Upper lobe of left lung (tissue), 6 donors: ENCODE results near the gene PCDHGC5. TPM values are rescaled to one million over a fixed set of nuclear protein-coding genes. Genes with fewer than 3 reads are reported as not detected.
A peak's percentile ranks its signal among the peaks of the same experiment; 100 is the strongest.

Source experiments
- ATAC-seq, 2 donors: fragments of 200-7000 bp; cut with Tn5 transposase; one replicate each; pipeline ENCODE4 v1.9.1; 2022; ENCODE audit warnings: mild to moderate bottlenecking in 2 of 2, moderate library complexity in 2 of 2; ENCODE audit not compliant: low FRiP score in 2 of 2
- DNase-seq, 2 donors: peaks; one replicate each; pipeline ENCODE4 v3.0.0-alpha.2; 2019 to 2020
- H3K27ac ChIP-seq, 4 donors: fragments of 200-600 bp; sonication (generic); one replicate each; pipeline ENCODE4 v1.5.1; 2016 to 2019
- H3K27me3 ChIP-seq, 4 donors: fragments of 200-600 bp; sonication (generic); one replicate each; pipeline ENCODE4 v1.5.1; 2017 to 2019
- H3K36me3 ChIP-seq, 4 donors: fragments of 200-600 bp; sonication (generic); one replicate each; pipeline ENCODE4 v1.5.1; 2016 to 2019
- H3K4me1 ChIP-seq, 4 donors: fragments of 200-600 bp; sonication (generic); one replicate each; pipeline ENCODE4 v1.5.1; 2018 to 2019
- H3K4me3 ChIP-seq, 4 donors: fragments of 200-600 bp; sonication (generic); one replicate each; pipeline ENCODE4 v1.5.1; 2017 to 2019; ENCODE audit warnings: mild to moderate bottlenecking in 2 of 4, moderate library complexity in 1 of 4
- H3K9me3 ChIP-seq, 4 donors: fragments of 200-600 bp; sonication (generic); one replicate each; pipeline ENCODE4 v1.5.1; 2018 to 2019
- EP300 ChIP-seq, 4 donors: sonication (generic); formaldehyde crosslinking; IDR thresholded peaks; one replicate each; pipeline ENCODE4 v1.5.1; 2017; ENCODE audit warnings: antibody characterized with exemption in 4 of 4, control low read depth in 2 of 4
- POLR2A ChIP-seq, 4 donors: fragments of 450-650 bp; IDR thresholded peaks; one replicate each; pipeline ENCODE4 v1.5.1; 2016 to 2017; ENCODE audit warnings: antibody characterized with exemption in 4 of 4, mild to moderate bottlenecking in 2 of 4
- POLR2AphosphoS5 ChIP-seq, 2 donors: sonication (generic); formaldehyde crosslinking; IDR thresholded peaks; one replicate each; pipeline ENCODE4 v1.5.1; 2017; ENCODE audit warnings: antibody characterized with exemption in 2 of 2
- WGBS, 2 donors: methylation state at CpG; one replicate each; pipeline ENCODE4 v1.1.5; 2017 to 2018; 5-methylcytosine and 5-hydroxymethylcytosine counted together
- total RNA-seq, 6 donors: library from RNA; depleted of rRNA in 4 of 6; stranded (reverse); fragments of >200 nt in 4 of 6; gene quantifications; one replicate each; pipeline versions ENCODE4 v1.1.0 to v1.2.1, GENCODE V29; 2016 to 2021
- TF ChIP-seq, protein P1 (sequence below), 6 experiments: fragments of 450-650 bp in 4 of 6; fragments of 200-600 bp in 2 of 6; sonication (generic) in 2 of 6; IDR thresholded peaks; one replicate each; pipeline ENCODE4 v1.5.1; 2016 to 2019; ENCODE audit warnings: antibody characterized with exemption in 6 of 6
- donor health status: DM: no; HTN: no; CAD: no; lungs with moderate emphysema.
- donor health status: DM: no; HTN: yes; CAD: no; lungs with severe emphysema.

PCDHGC5 gene
- total RNA-seq, 6 donors from 2014 or later, result 0.61 to 11.5 (median 1.4) TPM

DNA sequence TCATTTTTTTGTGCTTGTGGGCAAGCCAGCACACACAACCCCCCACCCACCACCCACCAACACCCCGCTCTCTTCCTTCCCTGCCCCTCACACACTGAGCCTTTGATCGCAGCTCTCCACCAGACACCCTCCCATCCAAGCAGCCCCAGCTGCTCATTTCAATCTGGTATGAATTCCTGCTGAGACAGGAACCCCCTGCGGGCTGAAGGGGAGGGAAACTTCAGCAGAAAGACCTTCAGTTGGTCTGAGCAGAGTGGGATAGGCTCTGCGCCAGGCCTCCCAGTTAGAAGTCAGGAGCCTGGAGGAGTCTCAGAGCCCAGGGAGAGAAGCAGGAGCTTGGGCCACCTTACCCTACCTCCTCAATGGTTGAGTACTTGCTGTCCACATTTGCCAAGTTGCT lies 7.2 kb downstream of the PCDHGC5 start:
- Histone ChIP-seq H3K4me3 (no peak overlapping the region), H3K27ac (peak overlapping the region in 1 of 4 donors; percentile 71), H3K27me3 (peaks cover 0 to 13% (median 3%) of the 10 kb centered on the region in 4 donors), H3K4me1 (peaks cover 18 to 28% (median 22%) of the 10 kb centered on the region in 4 donors), H3K36me3 (peaks cover 0 to 20% (median under 1%) of the 10 kb centered on the region in 4 donors), H3K9me3 (no peaks in the 10 kb centered on the region)
- TF ChIP-seq, protein P1, sequence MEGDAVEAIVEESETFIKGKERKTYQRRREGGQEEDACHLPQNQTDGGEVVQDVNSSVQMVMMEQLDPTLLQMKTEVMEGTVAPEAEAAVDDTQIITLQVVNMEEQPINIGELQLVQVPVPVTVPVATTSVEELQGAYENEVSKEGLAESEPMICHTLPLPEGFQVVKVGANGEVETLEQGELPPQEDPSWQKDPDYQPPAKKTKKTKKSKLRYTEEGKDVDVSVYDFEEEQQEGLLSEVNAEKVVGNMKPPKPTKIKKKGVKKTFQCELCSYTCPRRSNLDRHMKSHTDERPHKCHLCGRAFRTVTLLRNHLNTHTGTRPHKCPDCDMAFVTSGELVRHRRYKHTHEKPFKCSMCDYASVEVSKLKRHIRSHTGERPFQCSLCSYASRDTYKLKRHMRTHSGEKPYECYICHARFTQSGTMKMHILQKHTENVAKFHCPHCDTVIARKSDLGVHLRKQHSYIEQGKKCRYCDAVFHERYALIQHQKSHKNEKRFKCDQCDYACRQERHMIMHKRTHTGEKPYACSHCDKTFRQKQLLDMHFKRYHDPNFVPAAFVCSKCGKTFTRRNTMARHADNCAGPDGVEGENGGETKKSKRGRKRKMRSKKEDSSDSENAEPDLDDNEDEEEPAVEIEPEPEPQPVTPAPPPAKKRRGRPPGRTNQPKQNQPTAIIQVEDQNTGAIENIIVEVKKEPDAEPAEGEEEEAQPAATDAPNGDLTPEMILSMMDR (IDR thresholded peaks at IDR 0.05), result no peak
- TF ChIP-seq POLR2A (IDR thresholded peaks at IDR 0.05), result no peak
- TF ChIP-seq EP300 (IDR thresholded peaks at IDR 0.05), result no peak
- no peak for TF ChIP-seq POLR2AphosphoS5 (IDR thresholded peaks at IDR 0.05)
- 80 to 81% methylated on average over 4 of the region's 4 CpGs for WGBS, 2 donors
- ATAC-seq, result no peak
- no peak for DNase-seq

GRCh38 chr5:141501761-141502160 lies 12.9 kb downstream of the PCDHGC5 start:
- no peak for DNase-seq
- H3K27ac ChIP-seq, result no peak overlapping the region
- no peak for TF ChIP-seq EP300 (IDR thresholded peaks at IDR 0.05)
- TF ChIP-seq POLR2A (IDR thresholded peaks at IDR 0.05), result no peak
- TF ChIP-seq POLR2AphosphoS5 (IDR thresholded peaks at IDR 0.05), result no peak
- TF ChIP-seq, protein P1 (IDR thresholded peaks at IDR 0.05), result no peak
- H3K4me1 ChIP-seq, result peaks cover 0 to 1% (median under 1%) of the 10 kb centered on the region in 4 donors
- no peaks in the 10 kb centered on the region for H3K9me3 ChIP-seq
- 77 to 91% methylated on average over 7 of the region's 7 CpGs for WGBS, 2 donors
- no peaks in the 10 kb centered on the region for H3K27me3 ChIP-seq
- H3K36me3 ChIP-seq, result peaks cover 0 to 34% (median 0%) of the 10 kb centered on the region in 4 donors
- H3K4me3 ChIP-seq, result no peak overlapping the region
- ATAC-seq, result no peak

DNA sequence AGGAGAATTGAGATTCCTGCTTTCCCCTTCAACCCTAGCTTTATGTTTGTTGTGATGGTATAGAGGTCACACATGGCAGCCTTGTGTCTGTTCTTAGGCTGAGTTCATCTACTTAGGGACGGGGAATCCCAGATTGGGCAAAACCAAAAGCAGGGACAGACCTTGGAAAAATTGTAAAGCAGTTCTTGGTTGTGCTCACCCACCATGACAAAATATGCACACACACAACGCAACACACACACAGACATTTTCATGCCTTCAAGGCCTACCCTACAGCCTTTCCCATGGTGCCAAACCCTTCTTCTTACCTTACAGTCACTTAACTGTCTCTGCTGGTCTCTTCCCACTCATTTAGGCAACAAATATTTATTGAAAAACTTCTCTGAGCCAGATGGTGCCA lies 14.8 kb downstream of the PCDHGC5 start:
- WGBS, 2 donors, result 90 to 95% methylated on average over 2 of the region's 2 CpGs

DNA sequence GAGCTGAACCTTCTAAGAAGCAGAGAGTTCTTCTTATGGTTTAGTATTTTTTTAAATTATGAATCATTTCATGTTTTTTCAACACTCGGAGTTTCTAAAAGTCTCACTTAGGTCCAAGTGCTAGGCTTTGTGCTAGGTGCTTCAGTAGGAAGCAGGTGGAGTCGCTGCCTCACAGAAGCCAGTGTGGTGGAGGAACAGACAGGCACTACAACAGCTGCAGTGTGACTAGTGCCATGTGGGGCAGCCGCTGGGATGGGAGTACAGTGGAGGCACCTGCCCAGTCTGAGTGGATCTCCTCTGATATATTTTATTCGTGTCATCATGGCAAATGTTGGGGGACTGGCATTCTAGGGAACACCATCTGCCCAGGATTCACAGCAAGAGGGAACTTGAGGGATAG lies 15.3 kb downstream of the PCDHGC5 start:
- H3K27me3 ChIP-seq, result no peaks in the 10 kb centered on the region
- peaks cover 9 to 19% (median 13%) of the 10 kb centered on the region in 4 donors for H3K4me1 ChIP-seq
- no peak for DNase-seq
- no peaks in the 10 kb centered on the region for H3K9me3 ChIP-seq
- 96 to 97% methylated on average over 4 of the region's 4 CpGs for WGBS, 2 donors
- H3K4me3 ChIP-seq, result no peak overlapping the region
- no peak for ATAC-seq
- no peak overlapping the region for H3K27ac ChIP-seq
- no peak for TF ChIP-seq POLR2A (IDR thresholded peaks at IDR 0.05)
- TF ChIP-seq, protein P1 (IDR thresholded peaks at IDR 0.05), result no peak
- TF ChIP-seq EP300 (IDR thresholded peaks at IDR 0.05), result no peak
- TF ChIP-seq POLR2AphosphoS5 (IDR thresholded peaks at IDR 0.05), result no peak
- H3K36me3 ChIP-seq, result peaks cover 0 to 34% (median 0%) of the 10 kb centered on the region in 4 donors

More for the DNA sequence above, 14.8 kb downstream of the PCDHGC5 start:
- TF ChIP-seq POLR2AphosphoS5 (IDR thresholded peaks at IDR 0.05), result no peak
- TF ChIP-seq, protein P1 (IDR thresholded peaks at IDR 0.05), result no peak
- TF ChIP-seq EP300 (IDR thresholded peaks at IDR 0.05), result no peak
- TF ChIP-seq POLR2A (IDR thresholded peaks at IDR 0.05), result no peak
- no peak overlapping the region for H3K4me3 ChIP-seq
- no peaks in the 10 kb centered on the region for H3K27me3 ChIP-seq
- ATAC-seq (no peak), DNase-seq (no peak)
- H3K4me1 ChIP-seq, result peaks cover 7 to 15% (median 9%) of the 10 kb centered on the region in 4 donors
- no peak overlapping the region for H3K27ac ChIP-seq
- peaks cover 0 to 34% (median 0%) of the 10 kb centered on the region in 4 donors for H3K36me3 ChIP-seq
- no peaks in the 10 kb centered on the region for H3K9me3 ChIP-seq
